ENCODE results near the gene AOAH. TPM values are rescaled to one million over a fixed set of nuclear protein-coding genes. Genes with fewer than 3 reads are reported as not detected.

AOAH gene
- total RNA-seq, result not detected in 2 replicates

- H3K4me3 ChIP-seq (ENCODE audit: low read depth, low read length), result no peak within 1 kb of the TSS
- no peak for TF ChIP-seq CTCF (IDR thresholded peaks at IDR 0.05; ENCODE audit: insufficient read depth, low read depth, low read length)
- DNase-seq (ENCODE audit: low read depth), result no peak
These were observed at the start of gene AOAH for GRCh38 chr7:36723951-36724664. TSS of gene AOAH (minus strand) at chr7:36724494. CDS start at chr7:36724148, 346 bp downstream.

- no peak for TF ChIP-seq CTCF (IDR thresholded peaks at IDR 0.05; ENCODE audit: insufficient read depth, low read depth, low read length)
- no peak for DNase-seq (ENCODE audit: low read depth)
- no peak overlapping the region for H3K4me3 ChIP-seq (ENCODE audit: low read depth, low read length)
These were observed 42.2 kb upstream of the AOAH start for GRCh38 chr7:36766451-36766850.

GRCh38 chr7:36765605-36766004 lies 41.3 kb upstream of the AOAH start:
- no peak for TF ChIP-seq CTCF (IDR thresholded peaks at IDR 0.05; ENCODE audit: insufficient read depth, low read depth, low read length)
- no peak overlapping the region for H3K4me3 ChIP-seq (ENCODE audit: low read depth, low read length)
- no peak for DNase-seq (ENCODE audit: low read depth)

GRCh38 chr7:36764929-36765328 lies 40.6 kb upstream of the AOAH start:
- H3K4me3 ChIP-seq (ENCODE audit: low read depth, low read length), result no peak overlapping the region
- DNase-seq (ENCODE audit: low read depth), result no peak
- TF ChIP-seq CTCF (IDR thresholded peaks at IDR 0.05; ENCODE audit: insufficient read depth, low read depth, low read length), result no peak

- no peak for TF ChIP-seq CTCF (IDR thresholded peaks at IDR 0.05; ENCODE audit: insufficient read depth, low read depth, low read length)
- DNase-seq (ENCODE audit: low read depth), result no peak
- no peak overlapping the region for H3K4me3 ChIP-seq (ENCODE audit: low read depth, low read length)
These were observed 39.0 kb upstream of the AOAH start for GRCh38 chr7:36763132-36763816.

- no peak for TF ChIP-seq CTCF (IDR thresholded peaks at IDR 0.05; ENCODE audit: insufficient read depth, low read depth, low read length)
- DNase-seq (ENCODE audit: low read depth), result no peak
- H3K4me3 ChIP-seq (ENCODE audit: low read depth, low read length), result no peak overlapping the region
These were observed 38.1 kb upstream of the AOAH start for GRCh38 chr7:36762394-36762793.

All from fibroblast of villous mesenchyme (primary cell).